IMR-90 (cell line): Measurements from ENCODE around the gene PKIG. TPM values are rescaled to one million over a fixed set of nuclear protein-coding genes. Genes with fewer than 3 reads are reported as not detected.

Source experiments
- ATAC-seq: fragments of 200-7000 bp; cut with Tn5 transposase; 2 replicates; pipeline ENCODE4 v1.9.1; 2020; ENCODE audit warnings: low read depth, mild to moderate bottlenecking, moderate library complexity
- BruUV-seq: library from RNA; stranded (reverse); fragments of 400-500 nt; replicated peaks from 2 replicates; lab custom pipeline; 2021; lab: Mats Ljungman, UMichigan
- CTCF ChIA-PET: fragments of 300-600 bp; formaldehyde crosslinking; extraction: SDS; loops from one replicate; lab custom pipeline; 2021; ENCODE audit warnings: antibody characterized with exemption; lab: Yijun Ruan, JAX
- POLR2A ChIA-PET: fragments of 300-600 bp; sonication (Branson Sonifier 250); formaldehyde crosslinking; loops from one replicate; lab custom pipeline; 2022; ENCODE audit warnings: antibody characterized with exemption; ENCODE audit not compliant: unreplicated experiment; lab: Charles Lee
- DNase-seq: peaks from one replicate; pipeline ENCODE4 v3.0.0; 2013
- H2AFZ ChIP-seq: replicated peaks from 2 replicates; pipeline ENCODE3; 2013; ENCODE audit warnings: low read length, mild to moderate bottlenecking; ENCODE audit not compliant: poor library complexity
- H2AK5ac ChIP-seq: 2 replicates; pipeline ENCODE4 v1.6.1; 2013; ENCODE audit warnings: low read depth, low read length, inconsistent platforms
- H2AK9ac ChIP-seq: replicated peaks from 2 replicates; pipeline ENCODE3; 2013; ENCODE audit warnings: mild to moderate bottlenecking, low read depth, low read length, moderate library complexity; ENCODE audit not compliant: poor library complexity
- H2BK120ac ChIP-seq: 2 replicates; pipeline ENCODE4 v1.6.1; 2013; ENCODE audit warnings: low read depth, low read length, inconsistent platforms
- H2BK15ac ChIP-seq: 3 replicates; pipeline ENCODE4 v1.6.1; 2013; ENCODE audit warnings: low read depth, low read length, inconsistent platforms
- H2BK20ac ChIP-seq: 2 replicates; pipeline ENCODE4 v1.6.1; 2013; ENCODE audit warnings: low read depth, mild to moderate bottlenecking, inconsistent platforms, low read length, moderate library complexity
- H2BK5ac ChIP-seq: 2 replicates; pipeline ENCODE4 v1.6.1; 2013; ENCODE audit warnings: mild to moderate bottlenecking, low read depth, low read length, inconsistent platforms; ENCODE audit not compliant: poor library complexity, severe bottlenecking
- H3K14ac ChIP-seq: replicated peaks from 2 replicates; pipeline ENCODE4 v1.6.1; 2013; ENCODE audit warnings: low read depth, low read length, inconsistent platforms
- H3K18ac ChIP-seq: 2 replicates; pipeline ENCODE4 v1.6.1; 2013; ENCODE audit warnings: low read depth, low read length, control low read depth
- H3K23ac ChIP-seq: 2 replicates; pipeline ENCODE4 v1.6.1; 2013; ENCODE audit warnings: low read depth, low read length, inconsistent platforms
- H3K27ac ChIP-seq: 2 replicates; pipeline ENCODE4 v1.5.1; 2013; ENCODE audit warnings: mild to moderate bottlenecking, control low read depth, low read length; ENCODE audit not compliant: insufficient read depth
- H3K27me3 ChIP-seq: 2 replicates; pipeline ENCODE4 v1.6.1; 2013; ENCODE audit warnings: low read length; ENCODE audit not compliant: control insufficient read depth, insufficient read depth
- H3K36me3 ChIP-seq: 2 replicates; pipeline ENCODE4 v1.6.1; 2013; ENCODE audit warnings: low read length, mixed read lengths; ENCODE audit not compliant: control insufficient read depth, insufficient read depth
- H3K4ac ChIP-seq: 2 replicates; pipeline ENCODE4 v1.6.1; 2013; ENCODE audit warnings: low read depth, low read length, inconsistent platforms
- H3K4me1 ChIP-seq: 2 replicates; pipeline ENCODE4 v1.6.1; 2013; ENCODE audit warnings: low read length, mixed read lengths; ENCODE audit not compliant: control insufficient read depth, insufficient read depth
- H3K4me2 ChIP-seq: 2 replicates; pipeline ENCODE4 v1.6.1; 2013; ENCODE audit warnings: low read depth, mild to moderate bottlenecking, control low read depth, low read length, moderate library complexity
- H3K4me3 ChIP-seq: 2 replicates; pipeline ENCODE4 v1.5.1; 2013; ENCODE audit warnings: low read depth, mild to moderate bottlenecking, control low read depth, low read length, moderate library complexity; ENCODE audit not compliant: insufficient read depth
- H3K56ac ChIP-seq: 2 replicates; pipeline ENCODE4 v1.6.1; 2013; ENCODE audit warnings: low read length, inconsistent platforms; ENCODE audit not compliant: insufficient read depth; ENCODE audit errors: extremely low read depth
- H3K79me1 ChIP-seq, 2 experiments: 2 replicates each; pipeline ENCODE4 v1.6.1; 2013; ENCODE audit warnings: low read length in 2 of 2, inconsistent platforms in 1 of 2, low read depth in 1 of 2
- H3K9ac ChIP-seq: 2 replicates; pipeline ENCODE4 v1.6.1; 2013; ENCODE audit warnings: low read depth, low read length, control low read depth
- H3K9me1 ChIP-seq: 2 replicates; pipeline ENCODE4 v1.6.1; 2013; ENCODE audit warnings: low read length, inconsistent platforms; ENCODE audit not compliant: insufficient read depth
- H3K9me3 ChIP-seq: 2 replicates; pipeline ENCODE4 v1.6.1; 2013; ENCODE audit warnings: low read length; ENCODE audit not compliant: control insufficient read depth, insufficient read depth
- H4K20me1 ChIP-seq: 2 replicates; pipeline ENCODE4 v1.6.1; 2013; ENCODE audit warnings: low read length, inconsistent platforms; ENCODE audit not compliant: insufficient read depth
- H4K5ac ChIP-seq: 2 replicates; pipeline ENCODE4 v1.6.1; 2013; ENCODE audit warnings: mild to moderate bottlenecking, low read depth, low read length, control low read depth
- H4K8ac ChIP-seq, 2 experiments: 2 replicates each; pipeline ENCODE4 v1.6.1; 2013; ENCODE audit warnings: low read depth in 2 of 2, low read length in 2 of 2, control low read depth in 1 of 2, inconsistent platforms in 1 of 2
- H4K91ac ChIP-seq: 2 replicates; pipeline ENCODE4 v1.6.1; 2013; ENCODE audit warnings: low read depth, low read length, inconsistent platforms; ENCODE audit not compliant: insufficient read depth
- BHLHE40 ChIP-seq: fragments of 150-350 bp; IDR thresholded peaks from 2 replicates; pipeline ENCODE4 v1.6.1; 2016; ENCODE audit warnings: mild to moderate bottlenecking, low read depth, low read length
- CEBPB ChIP-seq: IDR thresholded peaks from 2 replicates; pipeline ENCODE4 v1.6.1; 2012; ENCODE audit warnings: low read depth, low read length, improper control_type of control experiment
- CTCF ChIP-seq: conservative IDR thresholded peaks from 2 replicates; pipeline ENCODE4 v1.5.1; 2012; ENCODE audit warnings: mild to moderate bottlenecking, low read depth, low read length, improper control_type of control experiment
- ELK1 ChIP-seq: fragments of 150-350 bp; IDR thresholded peaks from 2 replicates; pipeline ENCODE4 v1.6.1; 2016; ENCODE audit warnings: low read depth, mild to moderate bottlenecking, low read length, moderate library complexity, borderline replicate concordance
- FOS ChIP-seq: fragments of 150-350 bp; IDR thresholded peaks from 2 replicates; pipeline ENCODE4 v1.6.1; 2016; ENCODE audit warnings: low read depth, low read length
- MAFK ChIP-seq: IDR thresholded peaks from 2 replicates; pipeline ENCODE4 v1.6.1; 2012; ENCODE audit warnings: low read depth, low read length, improper control_type of control experiment
- MXI1 ChIP-seq: IDR thresholded peaks from 2 replicates; pipeline ENCODE4 v1.6.1; 2012; ENCODE audit warnings: low read depth, mild to moderate bottlenecking, low read length, moderate library complexity, borderline replicate concordance
- RAD21 ChIP-seq: IDR thresholded peaks from 2 replicates; pipeline ENCODE4 v1.6.1; 2012; ENCODE audit warnings: low read length, improper control_type of control experiment
- RFX5 ChIP-seq: IDR thresholded peaks from 2 replicates; pipeline ENCODE4 v1.8.0; 2012; ENCODE audit warnings: low read depth, mild to moderate bottlenecking, low read length, moderate library complexity
- USF2 ChIP-seq: fragments of 150-350 bp; IDR thresholded peaks from 2 replicates; pipeline ENCODE4 v1.6.1; 2017; ENCODE audit warnings: mild to moderate bottlenecking, antibody characterized with exemption, low read length, low read depth
- WGBS, 2 experiments: methylation state at CpG; one replicate each; pipeline versions ENCODE4 v1.1.5 to v1.1.7; 2013; ENCODE audit warnings: missing lambda C conversion rate in 2 of 2; ENCODE audit not compliant: insufficient read length in 1 of 2; ENCODE audit errors: extremely low coverage in 2 of 2; 5-methylcytosine and 5-hydroxymethylcytosine counted together
- dilution Hi-C: fragments of 300-500 bp; cut with HindIII; formaldehyde crosslinking; loops from one replicate; pipeline ENCODE4 v1.14.3; 2018; ENCODE audit warnings: low sequenced_read_pairs; ENCODE audit not compliant: unreplicated experiment
- in situ Hi-C: fragments of 300-500 bp; cut with MboI; formaldehyde crosslinking; loops from 3 replicates; pipeline ENCODE4 v1.14.3; 2019; ENCODE audit warnings: low sequenced_read_pairs, inconsistent platforms, mixed read lengths
- intact Hi-C: fragments of 100-400 bp; cut with micrococcal nuclease; formaldehyde crosslinking; loops from 2 replicates; pipeline ENCODE4 v1.10.0; 2022
- polyA plus RNA-seq, 3 experiments: library from polyadenylated mRNA; depleted of rRNA; stranded (reverse); fragments of >200 nt; gene quantifications; 2 replicates each; pipeline ENCODE4 v1.2.3, GENCODE V29; 2012; ENCODE audit warnings: low replicate concordance in 1 of 3
- total RNA-seq: library from RNA; depleted of rRNA; stranded (reverse); fragments of >200 nt; gene quantifications from 2 replicates; pipeline ENCODE4 v1.2.3, GENCODE V29; 2012

Gene PKIG
- total and polyA plus RNA-seq, 2 of the 4 experiments (the other 2 are of a cell fraction), result 78.3 to 89.6 TPM

- TF ChIP-seq MXI1 (no peak), FOS (no peak), USF2 (no peak), RAD21 (no peak), CTCF (no peak), MAFK (no peak), ELK1 (no peak), CEBPB (no peak), RFX5 (no peak), BHLHE40 (no peak)
- no peaks in the 10 kb centered on the region for H3K9me1 ChIP-seq
- no peak overlapping the region for H4K8ac ChIP-seq
- H3K4me1 ChIP-seq, result no peaks in the 10 kb centered on the region
- POLR2A ChIA-PET, result no interaction called here
- in situ Hi-C loops, result no loop called here
- no peak overlapping the region for H2BK15ac ChIP-seq
- peaks cover 11% of the 10 kb centered on the region for H3K9me3 ChIP-seq
- no peak overlapping the region for H2BK120ac ChIP-seq
- intact Hi-C loops, result no loop called here
- no peak overlapping the region for H3K9ac ChIP-seq
- no peak overlapping the region for H2AFZ ChIP-seq
- H4K5ac ChIP-seq, result no peak overlapping the region
- BruUV-seq, result no TSS peak
- H3K4me3 ChIP-seq, result no peak overlapping the region
- H2BK20ac ChIP-seq, result no peak overlapping the region
- WGBS, 2 experiments, result 80% methylated on average over 1 of the region's 3 CpGs; no CpG with 5 or more reads in 1 of the 2 experiments
- H3K18ac ChIP-seq, result no peak overlapping the region
- peaks cover 34% of the 10 kb centered on the region for H3K27me3 ChIP-seq
- no peak for DNase-seq
- no peak overlapping the region for H3K14ac ChIP-seq
- no peak overlapping the region for H2AK5ac ChIP-seq
- no peak overlapping the region for H3K27ac ChIP-seq
- H3K56ac ChIP-seq, result no peak overlapping the region
- CTCF ChIA-PET, result no interaction called here
- no peak overlapping the region for H3K23ac ChIP-seq
- no peaks in the 10 kb centered on the region for H3K36me3 ChIP-seq
- H2BK5ac ChIP-seq, result no peak overlapping the region
- no peaks in the 10 kb centered on the region for H3K79me1 ChIP-seq
- no peak overlapping the region for H2AK9ac ChIP-seq
- H3K4me2 ChIP-seq, result no peak overlapping the region
- H4K91ac ChIP-seq, result no peak overlapping the region
- no peak overlapping the region for H3K4ac ChIP-seq
- no peaks in the 10 kb centered on the region for H4K20me1 ChIP-seq
- dilution Hi-C loops, result no loop called here
- no peak for ATAC-seq
These were observed 79.9 kb downstream of the PKIG start for GRCh38 chr20:44662261-44662660.
